ENCODE measurements around the gene CDK14.

Gene CDK14

GRCh38 chr7:91069146-91069545 lies 473.0 kb downstream of the CDK14 start:
- no peak for DNase-seq

GRCh38 chr7:91079487-91079886 lies 483.4 kb downstream of the CDK14 start:
- no peak for DNase-seq

- no peak for DNase-seq
These were observed 484.2 kb downstream of the CDK14 start for GRCh38 chr7:91080351-91080750.

- no peak for DNase-seq
These were observed 485.9 kb downstream of the CDK14 start for GRCh38 chr7:91082038-91082437.

GRCh38 chr7:91082852-91083495 lies 486.9 kb downstream of the CDK14 start:
- DNase-seq: peak; percentile 22 to 53 (median 44)

GRCh38 chr7:91083855-91084644 lies 487.9 kb downstream of the CDK14 start:
- peak; percentile 56 to 68 (median 63) for DNase-seq

GRCh38 chr7:91085175-91085574 lies 489.1 kb downstream of the CDK14 start:
- DNase-seq: no peak

- no peak for DNase-seq
These were observed 490.1 kb downstream of the CDK14 start for GRCh38 chr7:91086200-91086599.

- DNase-seq: no peak
These were observed 492.0 kb downstream of the CDK14 start for GRCh38 chr7:91088156-91088555.

- DNase-seq: peak in 1 of 3 donors; percentile 6
These were observed 492.6 kb downstream of the CDK14 start for GRCh38 chr7:91088691-91089090.

GRCh38 chr7:91089382-91089963 lies 493.4 kb downstream of the CDK14 start:
- peak; percentile 58 to 68 (median 60) for DNase-seq

GRCh38 chr7:91090684-91091083 lies 494.6 kb downstream of the CDK14 start:
- no peak for DNase-seq

- no peak for DNase-seq
These were observed 495.5 kb downstream of the CDK14 start for GRCh38 chr7:91091631-91092030.

- no peak for DNase-seq
These were observed 497.1 kb downstream of the CDK14 start for GRCh38 chr7:91093181-91093580.

GRCh38 chr7:91098566-91098965 lies 502.4 kb downstream of the CDK14 start:
- no peak for DNase-seq

GRCh38 chr7:91103363-91103762 lies 507.2 kb downstream of the CDK14 start:
- no peak for DNase-seq

GRCh38 chr7:91107460-91107859 lies 511.3 kb downstream of the CDK14 start:
- DNase-seq: no peak

GRCh38 chr7:91109200-91109599 lies 513.1 kb downstream of the CDK14 start:
- no peak for DNase-seq

- DNase-seq: no peak
These were observed 516.8 kb downstream of the CDK14 start for GRCh38 chr7:91112902-91113341.

- DNase-seq: no peak
These were observed 518.1 kb downstream of the CDK14 start for GRCh38 chr7:91114232-91114631.

- no peak for DNase-seq
These were observed 530.6 kb downstream of the CDK14 start for GRCh38 chr7:91126762-91127161.

GRCh38 chr7:91127325-91127724 lies 531.2 kb downstream of the CDK14 start:
- no peak for DNase-seq

GRCh38 chr7:91127959-91128358 lies 531.8 kb downstream of the CDK14 start:
- no peak for DNase-seq

Measured in suppressor macrophage treated with lipopolysaccharide for 1 hour (primary cell).